Measurements from ENCODE around the gene PLEK2.
A peak's percentile ranks its signal among the peaks of the same experiment; 100 is the strongest.
"Not testable (repeated sequence)": the region's sequence is repeated elsewhere in the genome, so short reads cannot be mapped to it uniquely, and the experiment has no call there.

The PLEK2 gene

GRCh38 chr14:67410313-67410712 is 1.7 kb downstream of the PLEK2 start:
- DNase-seq = no peak
- in situ Hi-C loops (cut with HindIII; ENCODE audit: low pct_ligation_motif_present, low pct_unique_long_range_greater_than_20kb, low sequenced_read_pairs) = no loop called here

- in situ Hi-C loops (cut with HindIII; ENCODE audit: low pct_ligation_motif_present, low pct_unique_long_range_greater_than_20kb, low sequenced_read_pairs) = no loop called here
- DNase-seq = no peak
Measured at GRCh38 chr14:67409461-67409860, 2.5 kb downstream of the PLEK2 start.

DNA sequence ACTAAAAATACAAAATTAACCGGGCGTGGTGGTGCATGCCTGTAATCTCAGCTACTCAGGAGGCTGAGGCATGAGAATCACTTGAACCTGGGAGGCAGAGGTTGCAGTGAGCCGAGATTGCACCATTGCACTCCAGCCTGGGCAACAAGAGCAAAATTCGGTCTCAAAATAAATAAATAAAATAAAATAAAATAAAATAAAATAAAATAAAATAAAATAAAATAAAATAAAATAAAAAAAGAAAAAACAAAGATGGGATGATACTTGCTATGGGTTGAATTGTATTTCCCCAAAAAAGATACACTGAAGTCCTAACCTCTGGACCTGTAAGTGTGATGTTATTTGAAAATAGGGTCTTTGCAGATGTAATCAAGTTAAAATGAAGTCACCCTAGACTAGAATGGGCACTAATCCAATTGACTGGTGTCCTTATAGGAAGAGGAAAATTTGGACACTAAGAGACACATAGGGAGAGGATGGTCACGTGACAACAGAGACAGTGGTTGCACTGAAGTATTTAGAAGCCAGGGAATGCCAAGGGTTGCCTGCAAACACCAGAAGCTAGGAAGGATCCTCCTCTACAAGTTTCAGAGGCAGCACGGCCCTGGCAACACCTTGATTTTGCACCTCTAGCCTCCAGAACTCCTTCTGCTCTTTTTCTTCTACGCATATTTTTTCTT is 3.7 kb downstream of the PLEK2 start:
- in situ Hi-C loops (cut with HindIII; ENCODE audit: low pct_ligation_motif_present, low pct_unique_long_range_greater_than_20kb, low sequenced_read_pairs); DNase-seq: not testable (repeated sequence)

DNA sequence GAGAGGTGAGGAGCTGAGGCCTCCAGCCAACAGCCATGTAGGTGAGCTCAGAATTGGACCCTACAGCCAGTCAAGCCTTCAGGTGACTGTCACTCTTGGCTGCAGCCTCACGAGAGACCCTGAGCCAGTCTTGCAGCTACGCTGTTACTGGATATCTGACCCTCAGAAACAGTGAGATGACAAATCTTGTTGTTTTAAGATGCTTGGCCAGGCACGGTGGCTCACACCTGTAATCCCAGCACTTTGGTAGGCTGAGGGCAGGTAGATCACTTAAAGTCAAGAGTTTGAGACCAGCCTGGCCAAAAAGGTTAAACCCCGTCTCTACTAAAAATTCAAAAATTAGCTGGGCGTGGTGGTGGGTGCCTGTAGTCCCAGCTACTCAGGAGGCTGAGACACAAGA is 6.2 kb downstream of the PLEK2 start:
- in situ Hi-C loops (cut with HindIII; ENCODE audit: low pct_ligation_motif_present, low pct_unique_long_range_greater_than_20kb, low sequenced_read_pairs) = no loop called here
- no peak for DNase-seq

- in situ Hi-C loops (cut with HindIII; ENCODE audit: low pct_ligation_motif_present, low pct_unique_long_range_greater_than_20kb, low sequenced_read_pairs) = no loop called here
- no peak for DNase-seq
Measured at GRCh38 chr14:67400434-67400833, 11.5 kb downstream of the PLEK2 start.

GRCh38 chr14:67397536-67397935 is 14.4 kb downstream of the PLEK2 start:
- no peak for DNase-seq
- in situ Hi-C loops (cut with HindIII; ENCODE audit: low pct_ligation_motif_present, low pct_unique_long_range_greater_than_20kb, low sequenced_read_pairs) = no loop called here

- DNase-seq = peak; percentile 37
- in situ Hi-C loops (cut with HindIII; ENCODE audit: low pct_ligation_motif_present, low pct_unique_long_range_greater_than_20kb, low sequenced_read_pairs) = no loop called here
Measured at GRCh38 chr14:67396381-67396970, 15.5 kb downstream of the PLEK2 start.

- no peak for DNase-seq
- in situ Hi-C loops (cut with HindIII; ENCODE audit: low pct_ligation_motif_present, low pct_unique_long_range_greater_than_20kb, low sequenced_read_pairs) = no loop called here
Measured at GRCh38 chr14:67395876-67396189, 16.1 kb downstream of the PLEK2 start.

GRCh38 chr14:67395086-67395875 is 16.7 kb downstream of the PLEK2 start:
- DNase-seq = no peak
- in situ Hi-C loops (cut with HindIII; ENCODE audit: low pct_ligation_motif_present, low pct_unique_long_range_greater_than_20kb, low sequenced_read_pairs) = no loop called here

DNA sequence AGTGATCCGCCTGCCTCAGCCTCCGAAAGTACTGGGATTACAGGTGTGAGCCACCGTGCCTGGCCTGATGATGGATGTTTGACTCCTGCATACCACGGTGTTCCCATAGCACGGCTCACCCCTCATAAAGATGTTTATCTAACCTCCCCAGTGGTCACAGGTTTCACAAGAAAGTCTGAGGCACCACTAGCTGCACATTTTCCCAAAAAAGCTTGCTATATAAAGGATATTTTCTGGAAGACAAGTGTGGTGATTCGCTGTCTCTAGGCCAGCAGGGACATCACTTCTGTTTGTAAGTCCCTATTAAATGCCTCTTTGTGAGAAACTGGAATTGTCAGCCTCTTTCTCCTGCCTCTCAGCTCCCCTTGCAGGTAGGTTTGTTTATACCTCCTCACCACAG is 18.3 kb downstream of the PLEK2 start:
- no peak for DNase-seq
- in situ Hi-C loops (cut with HindIII; ENCODE audit: low pct_ligation_motif_present, low pct_unique_long_range_greater_than_20kb, low sequenced_read_pairs) = no loop called here

GRCh38 chr14:67392800-67393199 is 19.2 kb downstream of the PLEK2 start:
- in situ Hi-C loops (cut with HindIII; ENCODE audit: low pct_ligation_motif_present, low pct_unique_long_range_greater_than_20kb, low sequenced_read_pairs) = no loop called here
- no peak for DNase-seq

GRCh38 chr14:67392123-67392522 is 19.8 kb downstream of the PLEK2 start:
- in situ Hi-C loops (cut with HindIII; ENCODE audit: low pct_ligation_motif_present, low pct_unique_long_range_greater_than_20kb, low sequenced_read_pairs) = no loop called here
- no peak for DNase-seq

DNA sequence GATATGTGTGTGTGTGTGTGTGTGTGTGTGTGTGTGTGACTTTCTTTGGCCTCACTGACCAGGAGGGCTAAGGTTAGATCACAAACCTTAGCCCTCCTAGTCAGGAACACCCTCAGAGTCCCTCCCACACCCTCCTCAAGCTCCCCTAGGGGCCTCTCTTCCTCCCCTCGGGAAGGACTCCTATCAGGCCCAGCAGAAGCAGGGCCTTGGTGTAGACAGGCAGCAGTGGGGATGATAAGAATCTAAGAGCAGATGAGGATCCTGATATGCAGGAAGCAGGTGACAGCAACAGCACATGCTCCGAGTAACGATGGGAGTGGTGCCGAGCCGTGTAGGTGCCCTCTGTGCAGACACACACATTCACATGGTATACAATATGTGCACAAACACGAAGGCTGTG is 20.7 kb downstream of the PLEK2 start:
- no peak for DNase-seq
- in situ Hi-C loops (cut with HindIII; ENCODE audit: low pct_ligation_motif_present, low pct_unique_long_range_greater_than_20kb, low sequenced_read_pairs) = no loop called here

DNA sequence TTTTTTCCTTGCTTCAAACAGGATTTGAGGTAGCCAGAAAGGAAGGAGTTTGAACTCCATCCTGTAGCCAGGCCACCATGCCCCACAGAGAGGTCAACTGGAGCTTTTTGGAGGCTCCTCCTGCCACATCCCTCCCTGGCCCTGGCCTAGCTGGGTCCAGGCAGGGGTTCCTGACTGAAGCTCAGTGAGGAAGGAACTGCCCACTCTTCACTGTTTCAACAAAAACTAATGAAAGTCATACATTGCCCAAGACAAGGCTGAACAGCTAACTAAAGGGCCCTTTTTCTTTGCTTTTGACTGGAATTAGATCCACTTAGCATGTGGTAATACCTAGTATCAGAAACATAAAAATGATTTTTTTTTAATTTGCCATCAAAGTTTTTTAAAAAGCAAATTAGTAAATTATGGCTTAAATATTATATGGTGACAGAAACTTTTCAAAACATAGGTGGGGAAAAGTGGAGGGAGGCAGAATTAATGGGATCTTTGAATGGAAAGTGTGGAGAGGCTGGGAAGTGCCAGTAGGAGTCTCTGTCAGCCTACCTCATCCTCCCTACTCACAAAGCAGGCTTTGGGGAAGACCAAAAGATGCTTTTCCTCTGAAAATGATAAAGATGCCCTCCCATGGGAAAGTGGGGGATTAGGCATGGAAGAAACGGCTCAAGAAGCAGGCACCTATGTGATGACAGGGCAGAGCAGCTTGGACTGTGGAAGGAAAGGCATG is 22.0 kb downstream of the PLEK2 start:
- no peak for DNase-seq
- in situ Hi-C loops (cut with HindIII; ENCODE audit: low pct_ligation_motif_present, low pct_unique_long_range_greater_than_20kb, low sequenced_read_pairs) = no loop called here

GRCh38 chr14:67389275-67389674 is 22.7 kb downstream of the PLEK2 start:
- DNase-seq = no peak
- in situ Hi-C loops (cut with HindIII; ENCODE audit: low pct_ligation_motif_present, low pct_unique_long_range_greater_than_20kb, low sequenced_read_pairs) = no loop called here

- in situ Hi-C loops (cut with HindIII; ENCODE audit: low pct_ligation_motif_present, low pct_unique_long_range_greater_than_20kb, low sequenced_read_pairs) = no loop called here
- DNase-seq = peak; percentile 3
Measured at GRCh38 chr14:67387195-67387594, 24.8 kb downstream of the PLEK2 start.

DNA sequence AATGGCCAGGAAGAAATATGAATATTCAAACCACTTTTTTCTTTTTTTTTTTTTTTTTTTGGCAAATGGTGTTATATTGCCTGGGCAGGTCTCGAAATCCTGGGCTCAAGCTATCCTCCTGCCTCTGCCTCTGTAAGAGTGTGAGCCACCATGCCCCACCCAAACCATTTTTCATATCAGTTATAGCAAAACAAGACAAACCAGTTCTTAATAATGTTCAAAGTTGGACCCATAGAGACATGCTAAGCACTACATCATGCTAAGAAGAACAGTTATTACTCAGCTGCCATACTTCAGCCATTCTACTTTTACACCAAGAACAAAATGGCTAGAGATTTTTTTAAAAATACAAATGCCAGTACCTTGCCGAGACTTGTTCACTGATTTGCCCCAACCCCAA is 26.3 kb downstream of the PLEK2 start:
- in situ Hi-C loops (cut with HindIII; ENCODE audit: low pct_ligation_motif_present, low pct_unique_long_range_greater_than_20kb, low sequenced_read_pairs) = no loop called here
- DNase-seq = no peak

- DNase-seq = no peak
- in situ Hi-C loops (cut with HindIII; ENCODE audit: low pct_ligation_motif_present, low pct_unique_long_range_greater_than_20kb, low sequenced_read_pairs) = no loop called here
Measured at GRCh38 chr14:67385120-67385519, 26.8 kb downstream of the PLEK2 start.

GRCh38 chr14:67377916-67378315 is 34.0 kb downstream of the PLEK2 start:
- DNase-seq = no peak

More at GRCh38 chr14:67377916-67378315, 34.0 kb downstream of the PLEK2 start:
- in situ Hi-C loops (cut with HindIII; ENCODE audit: low pct_ligation_motif_present, low pct_unique_long_range_greater_than_20kb, low sequenced_read_pairs) = no loop called here
